ENCODE data around the gene PLLP.

DNA sequence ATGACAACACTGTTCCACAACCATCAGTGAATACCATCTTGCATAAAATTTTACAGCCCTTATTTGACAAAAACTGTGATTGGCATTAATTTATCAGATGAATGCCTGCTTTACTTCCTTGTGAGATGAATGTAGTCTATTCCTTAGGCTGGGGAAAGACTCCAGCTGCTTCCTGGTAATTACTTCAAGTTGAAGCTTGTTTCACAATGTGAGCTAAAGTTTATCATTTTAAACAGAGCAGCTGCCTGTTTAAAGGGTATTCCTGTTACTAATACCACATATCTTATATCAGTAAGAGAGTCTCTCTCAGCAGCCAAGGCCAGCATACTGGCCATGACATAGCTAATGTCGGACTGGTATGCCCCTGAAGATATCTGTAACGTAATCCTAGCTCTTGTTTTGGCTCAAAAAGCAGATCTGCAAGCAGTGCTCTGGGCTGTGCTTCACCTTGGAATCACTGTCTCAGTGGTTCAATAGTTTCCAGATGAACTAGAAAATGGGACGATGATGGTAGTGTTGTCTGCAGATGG, 52.6 kb downstream of the PLLP start:
- TF ChIP-seq, protein P1, sequence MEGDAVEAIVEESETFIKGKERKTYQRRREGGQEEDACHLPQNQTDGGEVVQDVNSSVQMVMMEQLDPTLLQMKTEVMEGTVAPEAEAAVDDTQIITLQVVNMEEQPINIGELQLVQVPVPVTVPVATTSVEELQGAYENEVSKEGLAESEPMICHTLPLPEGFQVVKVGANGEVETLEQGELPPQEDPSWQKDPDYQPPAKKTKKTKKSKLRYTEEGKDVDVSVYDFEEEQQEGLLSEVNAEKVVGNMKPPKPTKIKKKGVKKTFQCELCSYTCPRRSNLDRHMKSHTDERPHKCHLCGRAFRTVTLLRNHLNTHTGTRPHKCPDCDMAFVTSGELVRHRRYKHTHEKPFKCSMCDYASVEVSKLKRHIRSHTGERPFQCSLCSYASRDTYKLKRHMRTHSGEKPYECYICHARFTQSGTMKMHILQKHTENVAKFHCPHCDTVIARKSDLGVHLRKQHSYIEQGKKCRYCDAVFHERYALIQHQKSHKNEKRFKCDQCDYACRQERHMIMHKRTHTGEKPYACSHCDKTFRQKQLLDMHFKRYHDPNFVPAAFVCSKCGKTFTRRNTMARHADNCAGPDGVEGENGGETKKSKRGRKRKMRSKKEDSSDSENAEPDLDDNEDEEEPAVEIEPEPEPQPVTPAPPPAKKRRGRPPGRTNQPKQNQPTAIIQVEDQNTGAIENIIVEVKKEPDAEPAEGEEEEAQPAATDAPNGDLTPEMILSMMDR (conservative IDR thresholded peaks at IDR 0.05 in 1 of 2, IDR thresholded peaks at IDR 0.05 in 1 of 2; ENCODE audit: extremely low read depth in 1 of 2, insufficient read depth in 1 of 2, low read depth in 1 of 2, low read length in 2 of 2), result no peak
- no peak for TF ChIP-seq EZH2 (IDR thresholded peaks at IDR 0.05; ENCODE audit: borderline replicate concordance, low read length)
